K562 (cell line): Measurements from ENCODE around the gene OSBPL3. TPM values are rescaled to one million over a fixed set of nuclear protein-coding genes. Genes with fewer than 3 reads are reported as not detected.

ENCODE experiments used
- ATAC-seq: fragments of 200-7000 bp; cut with Tn5 transposase; 3 replicates; pipeline ENCODE4 v1.9.1; 2020; ENCODE audit warnings: moderate library complexity
- BruUV-seq: library from RNA; stranded (reverse); fragments of 400-500 nt; replicated peaks from 2 replicates; lab custom pipeline; 2021; lab: Mats Ljungman, UMichigan
- CTCF ChIA-PET: fragments of 300-600 bp; formaldehyde crosslinking; extraction: SDS; loops from one replicate; lab custom pipeline; 2021; ENCODE audit warnings: low intra/inter-chr PET ratio; lab: Yijun Ruan, JAX
- POLR2A ChIA-PET: fragments of 300-600, 350-650 bp; sonication (Branson Sonifier 250); formaldehyde crosslinking; extraction: SDS; loops from one replicate; lab custom pipeline; 2021; ENCODE audit warnings: antibody characterized with exemption, inconsistent platforms; lab: Yijun Ruan, JAX
- DNase-seq, 4 experiments: peaks; one replicate each; pipeline versions ENCODE4 v3.0.0 to v3.0.0-alpha.2; 2011 to 2018; ENCODE audit warnings: low spot score in 3 of 4, mixed read lengths in 3 of 4; ENCODE audit errors: extremely low read depth in 1 of 4
- FAIRE-seq: peaks from 2 replicates; lab custom pipeline; 2011; peaks lifted over from hg19 to GRCh38; lab: Jason Lieb, UNC
- H2AFZ ChIP-seq: 2 replicates; pipeline ENCODE4 v1.6.0; 2011; ENCODE audit warnings: low read depth, low read length, control low read depth, inconsistent platforms
- H3K27ac ChIP-seq: fragments of 200-600 bp; 3 replicates; pipeline ENCODE4 v1.8.0; 2011; ENCODE audit warnings: low read depth, mild to moderate bottlenecking, control low read depth, inconsistent platforms, low read length, moderate library complexity, mixed read lengths; ENCODE audit errors: extremely low read depth
- H3K27me3 ChIP-seq, 2 experiments: fragments of 300-600 bp in 1 of 2; 2 replicates in 1 of 2; 3 replicates in 1 of 2; pipeline versions ENCODE4 v1.6.0 to v1.8.0; 2011; ENCODE audit warnings: inconsistent platforms in 2 of 2, low read length in 2 of 2, mild to moderate bottlenecking in 1 of 2, mixed read lengths in 1 of 2, moderate library complexity in 1 of 2; ENCODE audit not compliant: control insufficient read depth in 2 of 2, insufficient read depth in 2 of 2
- H3K36me3 ChIP-seq: fragments of 300-600 bp; 3 replicates; pipeline ENCODE4 v1.8.0; 2011; ENCODE audit warnings: mild to moderate bottlenecking, low read length, inconsistent platforms; ENCODE audit not compliant: control insufficient read depth, insufficient read depth
- H3K4me1 ChIP-seq, 2 experiments: fragments of 200-600 bp in 1 of 2; replicated peaks in 1 of 2; 2 replicates in 1 of 2; 3 replicates in 1 of 2; pipeline versions ENCODE4 v1.5.1 to v1.8.0; 2011; ENCODE audit warnings: inconsistent platforms in 2 of 2, low read length in 2 of 2, mild to moderate bottlenecking in 1 of 2, mixed read lengths in 1 of 2, moderate library complexity in 1 of 2; ENCODE audit not compliant: control insufficient read depth in 2 of 2, insufficient read depth in 2 of 2
- H3K4me2 ChIP-seq: 2 replicates; pipeline ENCODE4 v1.6.1; 2011; ENCODE audit warnings: low read length, control low read depth, inconsistent platforms, mixed read lengths; ENCODE audit not compliant: insufficient read depth
- H3K4me3 ChIP-seq: fragments of 200-600 bp; sonication (generic), shearing (Covaris generic); 2 replicates; pipeline ENCODE4 v1.5.1; 2016; ENCODE audit warnings: control low read depth, inconsistent platforms
- H3K79me2 ChIP-seq: fragments of 200-600 bp; 3 replicates; pipeline ENCODE4 v1.8.0; 2011; ENCODE audit warnings: low read length, inconsistent platforms; ENCODE audit not compliant: control insufficient read depth, insufficient read depth
- H3K9ac ChIP-seq, 2 experiments: 2 replicates each; pipeline versions ENCODE4 v1.6.0 to v1.6.1; 2011; ENCODE audit warnings: low read depth in 2 of 2, low read length in 2 of 2, control low read depth in 1 of 2, inconsistent platforms in 1 of 2, mild to moderate bottlenecking in 1 of 2, mixed read lengths in 1 of 2; ENCODE audit not compliant: insufficient read depth in 1 of 2
- H3K9me1 ChIP-seq: one replicate; pipeline ENCODE4 v1.6.0; 2011; ENCODE audit warnings: inconsistent platforms, mild to moderate bottlenecking, low read length, moderate library complexity; ENCODE audit not compliant: control insufficient read depth, insufficient read depth
- H3K9me3 ChIP-seq: replicated peaks from 2 replicates; pipeline ENCODE4 v1.5.1; 2011; ENCODE audit warnings: low read depth, low read length, inconsistent platforms; ENCODE audit not compliant: control insufficient read depth, insufficient read depth
- H4K20me1 ChIP-seq: replicated peaks from 2 replicates; pipeline ENCODE4 v1.6.1; 2011; ENCODE audit warnings: low read length, inconsistent platforms, mixed read lengths; ENCODE audit not compliant: control insufficient read depth, insufficient read depth
- ARHGAP35 ChIP-seq: fragments of 450-650 bp; IDR thresholded peaks from 2 replicates; pipeline ENCODE4 v1.6.1; 2018; ENCODE audit not compliant: partially characterized antibody
- CREB1 ChIP-seq, 2 experiments: sonication (generic) in 1 of 2; formaldehyde crosslinking in 1 of 2; IDR thresholded peaks; 2 replicates each; pipeline versions ENCODE4 v1.6.1 to v1.8.0; 2012 to 2022; ENCODE audit warnings: inconsistent platforms in 1 of 2, mild to moderate bottlenecking in 1 of 2, missing genetic modification reagents in 1 of 2, moderate library complexity in 1 of 2
- ERF ChIP-seq: fragments of 450-650 bp; formaldehyde crosslinking; IDR thresholded peaks from 2 replicates; pipeline ENCODE4 v1.4.0; 2020; ENCODE audit warnings: mild to moderate bottlenecking, mixed read lengths
- KDM4B ChIP-seq, 2 experiments: fragments of 450-650 bp in 1 of 2; sonication (generic) in 1 of 2; IDR thresholded peaks; 2 replicates each; pipeline ENCODE4 v1.6.1; 2016 to 2017; ENCODE audit warnings: borderline replicate concordance in 2 of 2, antibody characterized with exemption in 1 of 2, low read depth in 1 of 2, mild to moderate bottlenecking in 1 of 2
- NELFE ChIP-seq: IDR thresholded peaks from 2 replicates; pipeline ENCODE4 v1.6.1; 2011; ENCODE audit warnings: mild to moderate bottlenecking; ENCODE audit not compliant: insufficient read depth, insufficient read length
- NUFIP1 ChIP-seq: fragments of 450-650 bp; IDR thresholded peaks from 2 replicates; pipeline ENCODE4 v1.6.1; 2018; ENCODE audit not compliant: partially characterized antibody
- POLR3G ChIP-seq: IDR thresholded peaks from 2 replicates; pipeline ENCODE4 v1.6.1; 2011; ENCODE audit not compliant: insufficient read length, insufficient replicate concordance; ENCODE audit errors: extremely low read depth
- SP2 ChIP-seq: IDR thresholded peaks from 2 replicates; pipeline ENCODE4 v1.6.1; 2011; ENCODE audit warnings: mild to moderate bottlenecking, low read depth, low read length, moderate library complexity; ENCODE audit not compliant: poor library complexity, severe bottlenecking; ENCODE audit errors: extremely low read depth
- STAT6 ChIP-seq: sonication (generic); formaldehyde crosslinking; IDR thresholded peaks from 2 replicates; pipeline ENCODE4 v1.8.1; 2023; ENCODE audit warnings: mild to moderate bottlenecking, missing genetic modification reagents
- TCF3 ChIP-seq: sonication (generic); formaldehyde crosslinking; IDR thresholded peaks from 2 replicates; pipeline ENCODE4 v1.4.0; 2020; ENCODE audit warnings: mild to moderate bottlenecking, missing genetic modification reagents
- ZBTB7A ChIP-seq: IDR thresholded peaks from 2 replicates; pipeline ENCODE4 v1.6.1; 2011; ENCODE audit warnings: low read depth, mild to moderate bottlenecking, low read length, moderate library complexity, borderline replicate concordance; ENCODE audit not compliant: control insufficient read depth
- ZNF347 ChIP-seq: fragments of 450-650 bp; formaldehyde crosslinking; IDR thresholded peaks from 2 replicates; pipeline ENCODE4 v1.4.0; 2020; ENCODE audit warnings: low read depth, mild to moderate bottlenecking, moderate library complexity
- ZNF77 ChIP-seq: fragments of 250-450 bp; sonication (Bioruptor Pico); IDR thresholded peaks from 2 replicates; pipeline ENCODE4 v1.5.0; 2020
- WGBS: fragments of 100-300 bp; shearing (Covaris generic); methylation state at CpG from one replicate; pipeline ENCODE4 v1.1.6; 2016; ENCODE audit warnings: low coverage, mixed read lengths; ENCODE audit not compliant: insufficient coverage; ENCODE audit errors: missing lambda C conversion rate; 5-methylcytosine and 5-hydroxymethylcytosine counted together
- in situ Hi-C: fragments of 300-500 bp; cut with MboI; formaldehyde crosslinking; loops from 4 replicates; pipeline ENCODE4 v1.15.0; 2018; ENCODE audit warnings: inconsistent platforms, mixed read lengths
- intact Hi-C: fragments of 100-400 bp; cut with micrococcal nuclease; formaldehyde crosslinking; loops from 2 replicates; pipeline ENCODE4 v1.14.2; 2022
- polyA plus RNA-seq, 8 experiments: library from polyadenylated mRNA; depleted of rRNA in 4 of 8; stranded (reverse) in 5 of 8; unstranded in 3 of 8; fragments of >200 nt; fragmentation: Nextera tagmentation in 2 of 8; fragmentation: Illumina TruSeq in 1 of 8; extraction: Ambion mirVana in 2 of 8; extraction: Trizol in 1 of 8; gene quantifications; 2 replicates each; pipeline versions ENCODE4 v1.2.1 to v1.2.3, GENCODE V29; 2011 to 2014; ENCODE audit warnings: inconsistent platforms in 1 of 8, missing spikeins in 1 of 8
- total RNA-seq, 7 experiments: library from RNA; depleted of rRNA in 6 of 7; stranded (reverse); fragments of >200 nt in 6 of 7; fragmentation: Illumina TruSeq in 2 of 7; extraction: Trizol in 2 of 7; gene quantifications; 2 replicates each; pipeline versions ENCODE4 v1.2.1 to v1.2.3, GENCODE V29; 2011 to 2021; ENCODE audit warnings: low replicate concordance in 1 of 7
- TF ChIP-seq, protein P1 (sequence below), 2 experiments: fragments of 450-650 bp in 1 of 2; sonication (generic) in 1 of 2; formaldehyde crosslinking in 1 of 2; IDR thresholded peaks in 1 of 2; conservative IDR thresholded peaks in 1 of 2; 2 replicates each; pipeline versions ENCODE4 v1.6.1 to v1.8.1; 2016 to 2023; ENCODE audit warnings: mild to moderate bottlenecking in 2 of 2, moderate library complexity in 2 of 2, inconsistent platforms in 1 of 2, missing genetic modification reagents in 1 of 2

OSBPL3 gene
- total and polyA plus RNA-seq, 9 of the 15 experiments (the other 6 are each of a cell fraction or from before 2014, with no cell fraction given): 4.8 to 37.2 (median 26.5) TPM

GRCh38 chr7:24824896-24825295 is 155.1 kb downstream of the OSBPL3 start:
- no peaks in the 10 kb centered on the region for H3K79me2 ChIP-seq
- no peak overlapping the region for H2AFZ ChIP-seq
- in situ Hi-C loops (no loop called here), intact Hi-C loops (no loop called here)
- no peak overlapping the region for H3K9ac ChIP-seq
- H3K4me2 ChIP-seq: no peak overlapping the region
- DNase-seq (no peak), ATAC-seq (no peak), FAIRE-seq (no peak)
- H3K9me3 ChIP-seq: no peaks in the 10 kb centered on the region
- H4K20me1 ChIP-seq: no peaks in the 10 kb centered on the region
- H3K9me1 ChIP-seq: peaks cover 2% of the 10 kb centered on the region
- WGBS: 85% methylated on average over 3 of the region's 3 CpGs
- H3K27ac ChIP-seq: no peak overlapping the region
- no peaks in the 10 kb centered on the region for H3K27me3 ChIP-seq
- ChIA-PET POLR2A (interaction anchor here (0.7 to 1.1 kb wide), 2 partner anchors 12 to 147 kb away, joined by 3 to 4 read pairs; no protein-coding TSS in a partner anchor), CTCF (no interaction called here)
- peaks cover 19 to 59% of the 10 kb centered on the region in 2 experiments; a peak in 4 of 5 replicates for H3K4me1 ChIP-seq
- no TSS peak for BruUV-seq
- no peak overlapping the region for H3K4me3 ChIP-seq
- peaks cover 54% of the 10 kb centered on the region for H3K36me3 ChIP-seq
- TF ChIP-seq TCF3 (no peak), POLR3G (no peak), ZNF347 (CRISPR knock-in tag) (no peak), ERF (no peak), ZBTB7A (no peak), ARHGAP35 (no peak), STAT6 (CRISPR knock-in tag) (no peak), NELFE (no peak), KDM4B (IDR thresholded peaks at IDR 0.05; ENCODE audit: borderline replicate concordance in 2 of 2, low read depth in 1 of 2) (no peak), NUFIP1 (no peak), CREB1 (IDR thresholded peaks at IDR 0.05) (no peak), CREB1 (CRISPR knock-in tag; IDR thresholded peaks at IDR 0.05) (no peak), SP2 (no peak), ZNF77 (CRISPR knock-in tag) (no peak)
- TF ChIP-seq, protein P1, sequence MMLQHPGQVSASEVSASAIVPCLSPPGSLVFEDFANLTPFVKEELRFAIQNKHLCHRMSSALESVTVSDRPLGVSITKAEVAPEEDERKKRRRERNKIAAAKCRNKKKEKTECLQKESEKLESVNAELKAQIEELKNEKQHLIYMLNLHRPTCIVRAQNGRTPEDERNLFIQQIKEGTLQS (IDR thresholded peaks at IDR 0.05): no peak
- TF ChIP-seq, protein P1 (CRISPR knock-in tag; conservative IDR thresholded peaks at IDR 0.05): no peak
